Muscle of leg (tissue), 11 donors: ENCODE results near the gene MTCH2. TPM values are rescaled to one million over a fixed set of nuclear protein-coding genes. Genes with fewer than 3 reads are reported as not detected.

Experiments
- DNase-seq: peaks from one replicate; pipeline ENCODE4 v3.0.0; 2013
- H3K27ac ChIP-seq: one replicate; pipeline ENCODE4 v1.5.1; 2013; ENCODE audit warnings: mild to moderate bottlenecking, low read length, control low read depth
- H3K27me3 ChIP-seq: one replicate; pipeline ENCODE4 v1.6.1; 2013; ENCODE audit warnings: low read length; ENCODE audit not compliant: control insufficient read depth, insufficient read depth
- H3K36me3 ChIP-seq: one replicate; pipeline ENCODE4 v1.6.1; 2013; ENCODE audit warnings: low read length; ENCODE audit not compliant: control insufficient read depth, insufficient read depth
- H3K4me1 ChIP-seq: one replicate; pipeline ENCODE4 v1.6.1; 2013; ENCODE audit warnings: low read length; ENCODE audit not compliant: control insufficient read depth, insufficient read depth
- H3K4me3 ChIP-seq: one replicate; pipeline ENCODE4 v1.5.1; 2013; ENCODE audit warnings: low read length, control low read depth
- H3K9me3 ChIP-seq: replicated peaks from 2 replicates; pipeline ENCODE4 v1.6.1; 2013; ENCODE audit warnings: low read depth, low read length; ENCODE audit not compliant: control insufficient read depth
- WGBS: methylation state at CpG from one replicate; pipeline ENCODE4 v1.1.5; 2013; ENCODE audit warnings: missing lambda C conversion rate; ENCODE audit not compliant: insufficient coverage; 5-methylcytosine and 5-hydroxymethylcytosine counted together
- polyA plus RNA-seq, 8 donors: library from polyadenylated mRNA; unstranded; fragments of 120-200 nt; gene quantifications; one replicate each; pipeline versions ENCODE4 v1.2.1 to v1.2.3, GENCODE V29; 2013; ENCODE audit warnings: inconsistent platforms in 1 of 8, low replicate concordance in 1 of 8; ENCODE audit not compliant: insufficient read length in 8 of 8, insufficient read depth in 1 of 8
- total RNA-seq: library from RNA; stranded (reverse); fragments of 120-200 nt; gene quantifications from one replicate; pipeline ENCODE4 v1.2.4, GENCODE V29; 2013

Gene MTCH2
- total and polyA plus RNA-seq, 9 donors = 51.1 to 83.9 (median 70.9) TPM

- no peak overlapping the region for H3K4me3 ChIP-seq
- H3K4me1 ChIP-seq = no peaks in the 10 kb centered on the region
- no peak overlapping the region for H3K27ac ChIP-seq
- peaks cover 19% of the 10 kb centered on the region for H3K36me3 ChIP-seq
- no peaks in the 10 kb centered on the region for H3K27me3 ChIP-seq
- peak; percentile 87 for DNase-seq
- H3K9me3 ChIP-seq = no peaks in the 10 kb centered on the region
- WGBS = 80% methylated on average over 1 of the region's 10 CpGs
Observed at GRCh38 chr11:47616726-47617416, 25.5 kb downstream of the MTCH2 start.

GRCh38 chr11:47615249-47615648 lies 27.1 kb downstream of the MTCH2 start:
- Histone ChIP-seq H3K4me3 (no peak overlapping the region), H3K9me3 (no peaks in the 10 kb centered on the region), H3K27me3 (no peaks in the 10 kb centered on the region), H3K4me1 (peaks cover 4% of the 10 kb centered on the region), H3K36me3 (peaks cover 11% of the 10 kb centered on the region), H3K27ac (no peak overlapping the region)
- no peak for DNase-seq

DNA sequence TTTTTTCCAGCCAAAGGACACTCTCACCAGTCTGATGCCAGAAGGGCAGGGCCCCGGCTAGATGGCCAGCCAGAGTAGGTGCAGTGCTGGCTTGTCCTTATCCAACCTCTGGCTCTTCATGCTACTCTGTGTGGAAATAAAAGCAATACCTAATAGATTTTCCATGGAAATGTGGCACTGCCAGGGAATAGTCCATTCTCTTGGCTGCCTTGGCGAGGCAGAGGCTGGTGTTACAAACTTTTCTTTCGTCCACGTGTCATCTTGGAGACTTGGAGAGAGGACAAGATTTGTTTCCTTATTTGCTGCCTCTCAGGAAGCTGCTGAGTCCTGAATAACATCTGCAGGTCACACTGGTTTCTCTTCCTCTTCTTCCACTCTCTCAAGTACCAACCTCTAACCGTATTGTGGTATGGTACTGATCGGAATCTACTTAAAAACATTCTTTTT lies 31.0 kb downstream of the MTCH2 start:
- Histone ChIP-seq H3K27ac (no peak overlapping the region), H3K9me3 (no peaks in the 10 kb centered on the region), H3K27me3 (no peaks in the 10 kb centered on the region), H3K4me1 (peaks cover 24% of the 10 kb centered on the region), H3K36me3 (peaks cover 3% of the 10 kb centered on the region), H3K4me3 (no peak overlapping the region)
- 80% methylated on average over 1 of the region's 6 CpGs for WGBS
- DNase-seq = peak; percentile 79

GRCh38 chr11:47609675-47610074 lies 32.7 kb downstream of the MTCH2 start:
- Histone ChIP-seq H3K27me3 (no peaks in the 10 kb centered on the region), H3K9me3 (no peaks in the 10 kb centered on the region), H3K36me3 (peaks cover 3% of the 10 kb centered on the region), H3K27ac (no peak overlapping the region), H3K4me1 (peaks cover 24% of the 10 kb centered on the region), H3K4me3 (no peak overlapping the region)
- no peak for DNase-seq
- 48% methylated on average over 3 of the region's 3 CpGs for WGBS

- Histone ChIP-seq H3K27me3 (no peaks in the 10 kb centered on the region), H3K36me3 (peaks cover 3% of the 10 kb centered on the region), H3K4me3 (no peak overlapping the region), H3K9me3 (no peaks in the 10 kb centered on the region), H3K4me1 (peaks cover 24% of the 10 kb centered on the region), H3K27ac (no peak overlapping the region)
- 15% methylated on average over 3 of the region's 7 CpGs for WGBS
- peak; percentile 81 for DNase-seq
Observed at GRCh38 chr11:47607380-47607779, 35.0 kb downstream of the MTCH2 start.

DNA sequence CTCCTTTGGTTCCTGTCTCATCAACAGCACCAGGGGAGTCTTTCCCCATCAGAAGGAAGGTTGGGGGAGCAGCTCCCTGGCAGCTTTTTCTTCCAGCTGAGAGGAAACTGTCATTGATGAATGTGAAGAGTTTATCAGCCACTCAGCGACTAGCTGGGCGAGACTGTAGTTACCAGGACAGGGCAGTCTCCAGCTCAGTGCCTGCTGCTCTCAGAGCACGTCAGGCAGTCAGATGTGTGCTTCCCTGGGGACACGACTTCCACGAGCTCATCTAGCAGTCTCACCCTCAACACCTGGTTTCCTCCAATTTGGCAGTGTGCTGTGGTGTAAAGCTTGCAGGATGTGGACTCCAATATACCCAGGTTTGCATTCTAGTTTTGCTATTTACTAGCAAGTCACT lies 35.6 kb downstream of the MTCH2 start:
- WGBS = 58% methylated on average over 2 of the region's 5 CpGs
- Histone ChIP-seq H3K4me3 (no peak overlapping the region), H3K9me3 (no peaks in the 10 kb centered on the region), H3K4me1 (peaks cover 24% of the 10 kb centered on the region), H3K27me3 (no peaks in the 10 kb centered on the region), H3K36me3 (peaks cover 3% of the 10 kb centered on the region), H3K27ac (peak overlapping the region; percentile 17)
- DNase-seq = no peak

GRCh38 chr11:47605921-47606320 lies 36.4 kb downstream of the MTCH2 start:
- Histone ChIP-seq H3K9me3 (no peaks in the 10 kb centered on the region), H3K27ac (no peak overlapping the region), H3K4me3 (no peak overlapping the region), H3K27me3 (no peaks in the 10 kb centered on the region), H3K4me1 (peaks cover 20% of the 10 kb centered on the region), H3K36me3 (peaks cover under 1% of the 10 kb centered on the region)
- no CpG with 5 or more reads among the region's 3 CpGs for WGBS
- no peak for DNase-seq

- H3K4me1 ChIP-seq = peaks cover 18% of the 10 kb centered on the region
- WGBS = 93% methylated on average over 2 of the region's 4 CpGs
- H3K27ac ChIP-seq = no peak overlapping the region
- H3K27me3 ChIP-seq = no peaks in the 10 kb centered on the region
- no peak overlapping the region for H3K4me3 ChIP-seq
- no peak for DNase-seq
- no peaks in the 10 kb centered on the region for H3K36me3 ChIP-seq
- H3K9me3 ChIP-seq = no peaks in the 10 kb centered on the region
Observed at GRCh38 chr11:47603295-47603694, 39.1 kb downstream of the MTCH2 start.

GRCh38 chr11:47599902-47600301 lies 42.5 kb downstream of the MTCH2 start:
- Histone ChIP-seq H3K27me3 (peaks cover 9% of the 10 kb centered on the region), H3K9me3 (no peaks in the 10 kb centered on the region), H3K36me3 (no peaks in the 10 kb centered on the region), H3K27ac (no peak overlapping the region), H3K4me1 (no peaks in the 10 kb centered on the region), H3K4me3 (no peak overlapping the region)
- WGBS = 56% methylated on average over 4 of the region's 4 CpGs
- no peak for DNase-seq

- Histone ChIP-seq H3K4me3 (no peak overlapping the region), H3K27me3 (peaks cover 32% of the 10 kb centered on the region), H3K27ac (no peak overlapping the region), H3K36me3 (no peaks in the 10 kb centered on the region), H3K4me1 (peaks cover 16% of the 10 kb centered on the region), H3K9me3 (no peaks in the 10 kb centered on the region)
- no peak for DNase-seq
- 100% methylated on average over 1 of the region's 1 CpG for WGBS
Observed at GRCh38 chr11:47595967-47596366, 46.4 kb downstream of the MTCH2 start.

DNA sequence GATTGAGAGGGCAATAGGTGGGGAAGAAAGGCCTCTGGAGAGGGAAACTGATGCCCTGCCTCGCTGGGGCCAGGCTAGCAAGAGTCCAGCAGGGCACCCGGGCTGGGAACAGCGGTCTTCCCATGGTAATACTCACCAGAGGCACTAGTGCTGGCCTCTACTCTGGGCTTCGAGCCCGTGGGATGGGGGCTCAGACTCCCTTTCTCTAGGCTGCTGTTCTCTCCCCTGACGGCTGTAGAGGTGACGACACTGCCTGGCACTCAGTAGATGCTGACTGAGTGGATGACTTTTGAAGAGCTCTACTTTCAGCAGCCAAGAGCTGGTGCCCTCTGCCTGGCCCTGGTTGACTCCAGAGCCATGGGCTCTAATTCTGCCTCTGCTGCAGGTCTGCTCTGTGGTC lies 47.3 kb downstream of the MTCH2 start:
- Histone ChIP-seq H3K9me3 (no peaks in the 10 kb centered on the region), H3K36me3 (no peaks in the 10 kb centered on the region), H3K4me3 (no peak overlapping the region), H3K27ac (no peak overlapping the region), H3K27me3 (peaks cover 32% of the 10 kb centered on the region), H3K4me1 (peaks cover 16% of the 10 kb centered on the region)
- no peak for DNase-seq
- WGBS = 71% methylated on average over 5 of the region's 7 CpGs
